GM10248 (cell line): ENCODE results near the gene FRRS1L.

ENCODE experiments used
- CTCF ChIA-PET: fragments of 300-600 bp; sonication (Branson Sonifier 250); formaldehyde crosslinking; extraction: SDS; loops from one replicate; lab custom pipeline; 2021; ENCODE audit warnings: antibody characterized with exemption; lab: Yijun Ruan, JAX
- POLR2A ChIA-PET: fragments of 350-650 bp; sonication (Branson Sonifier 250); formaldehyde crosslinking; extraction: SDS; loops from one replicate; lab custom pipeline; 2020; ENCODE audit warnings: antibody characterized with exemption; lab: Yijun Ruan, JAX
- DNase-seq: peaks from one replicate; pipeline ENCODE4 v3.0.0; 2012; ENCODE audit errors: extremely low spot score
- CTCF ChIP-seq: IDR thresholded peaks from 2 replicates; pipeline ENCODE4 v1.5.1; 2012; ENCODE audit warnings: mild to moderate bottlenecking, low read depth; ENCODE audit errors: extremely low read depth, missing control alignments, control extremely low read depth

Gene FRRS1L

GRCh38 chr9:109082091-109082620, 84.9 kb downstream of the FRRS1L start:
- DNase-seq, result no peak
- CTCF ChIA-PET, result interaction anchor here (0.8 to 1.4 kb wide), 4 partner anchors 9 to 36 kb away, joined by 3 to 5 read pairs (median 4); no protein-coding TSS in a partner anchor
- POLR2A ChIA-PET, result no interaction called here
- TF ChIP-seq CTCF, result no peak
